Fibroblast of lung (primary cell): ENCODE measurements around the gene ERVFRD-1.

Experiments
- EZH2 ChIP-seq: IDR thresholded peaks from 2 replicates; pipeline ENCODE4 v1.5.1; 2012; ENCODE audit warnings: low read length, control low read depth, mild to moderate bottlenecking; ENCODE audit errors: missing control alignments
- TF ChIP-seq, protein P1 (sequence below), 2 donors: IDR thresholded peaks in 1 of 2; conservative IDR thresholded peaks in 1 of 2; 1 replicate in 1 of 2; 2 replicates in 1 of 2; pipeline ENCODE4 v1.5.1; 2011 to 2012; ENCODE audit warnings: low read length in 2 of 2, control low read depth in 1 of 2, inconsistent platforms in 1 of 2, low read depth in 1 of 2, mild to moderate bottlenecking in 1 of 2

DNA sequence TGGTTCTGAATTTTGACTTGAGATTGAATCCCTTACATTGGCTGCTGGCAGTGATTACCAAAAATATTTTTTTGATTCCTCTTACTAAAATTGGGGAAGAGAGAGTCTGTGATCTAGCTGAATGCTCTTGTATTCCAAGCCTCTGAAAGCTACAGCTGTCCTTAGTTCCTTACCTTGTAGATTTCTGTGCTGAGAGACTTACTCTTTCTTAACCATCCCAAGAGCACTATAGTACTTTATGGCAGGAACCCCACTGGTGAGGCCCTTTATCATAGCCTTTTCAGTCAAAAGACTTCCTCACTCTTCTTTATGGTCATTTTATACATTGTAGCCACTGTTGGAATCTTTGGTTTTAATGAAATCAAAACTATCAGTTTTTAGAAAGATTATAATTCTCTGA, 19.1 kb upstream of the ERVFRD-1 start:
- TF ChIP-seq, protein P1, sequence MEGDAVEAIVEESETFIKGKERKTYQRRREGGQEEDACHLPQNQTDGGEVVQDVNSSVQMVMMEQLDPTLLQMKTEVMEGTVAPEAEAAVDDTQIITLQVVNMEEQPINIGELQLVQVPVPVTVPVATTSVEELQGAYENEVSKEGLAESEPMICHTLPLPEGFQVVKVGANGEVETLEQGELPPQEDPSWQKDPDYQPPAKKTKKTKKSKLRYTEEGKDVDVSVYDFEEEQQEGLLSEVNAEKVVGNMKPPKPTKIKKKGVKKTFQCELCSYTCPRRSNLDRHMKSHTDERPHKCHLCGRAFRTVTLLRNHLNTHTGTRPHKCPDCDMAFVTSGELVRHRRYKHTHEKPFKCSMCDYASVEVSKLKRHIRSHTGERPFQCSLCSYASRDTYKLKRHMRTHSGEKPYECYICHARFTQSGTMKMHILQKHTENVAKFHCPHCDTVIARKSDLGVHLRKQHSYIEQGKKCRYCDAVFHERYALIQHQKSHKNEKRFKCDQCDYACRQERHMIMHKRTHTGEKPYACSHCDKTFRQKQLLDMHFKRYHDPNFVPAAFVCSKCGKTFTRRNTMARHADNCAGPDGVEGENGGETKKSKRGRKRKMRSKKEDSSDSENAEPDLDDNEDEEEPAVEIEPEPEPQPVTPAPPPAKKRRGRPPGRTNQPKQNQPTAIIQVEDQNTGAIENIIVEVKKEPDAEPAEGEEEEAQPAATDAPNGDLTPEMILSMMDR (conservative IDR thresholded peaks at IDR 0.05 in 1 of 2, IDR thresholded peaks at IDR 0.05 in 1 of 2; ENCODE audit: low read depth in 1 of 2, low read length in 2 of 2), result no peak
- no peak for TF ChIP-seq EZH2
